SHP77 treated with DMSO at 0.1 percent for 48 hours (cell line): ENCODE measurements around the gene RGS7BP.

ENCODE experiments used
- DNase-seq: peaks from one replicate; lab custom pipeline; 2025; lab: John Stamatoyannopoulos, UW

Gene RGS7BP

DNA sequence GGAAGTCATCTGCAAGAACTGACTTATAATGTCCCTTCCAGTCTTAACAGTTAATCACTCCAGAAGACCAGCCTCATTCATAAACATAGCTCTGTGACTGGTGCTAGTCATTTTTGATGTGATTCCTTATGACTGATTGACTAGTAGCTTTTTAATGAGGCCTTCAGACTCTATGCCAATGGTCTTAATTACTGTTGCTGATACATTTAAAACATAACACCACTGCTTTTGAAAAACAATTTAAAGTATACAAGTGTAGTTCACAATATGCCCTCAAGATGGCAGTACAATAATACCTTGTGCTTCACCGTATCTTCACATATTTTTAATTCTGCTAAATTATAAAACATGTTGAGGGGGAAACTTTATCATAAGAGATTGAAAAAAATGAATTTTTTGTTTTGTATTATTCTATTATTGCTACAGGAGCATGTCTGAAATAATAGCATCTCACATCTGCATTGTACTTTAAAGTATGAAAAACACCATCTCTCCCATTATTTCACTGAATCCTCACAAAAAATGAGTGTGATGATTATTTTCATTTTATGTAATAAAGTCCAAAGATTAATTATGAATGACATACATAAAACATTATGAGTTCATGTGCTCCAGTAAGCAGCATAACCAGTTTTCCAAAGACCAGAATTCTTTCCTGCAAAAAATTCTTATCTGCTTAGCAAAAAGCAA is 129.3 kb downstream of the RGS7BP start:
- DNase-seq = no peak

DNA sequence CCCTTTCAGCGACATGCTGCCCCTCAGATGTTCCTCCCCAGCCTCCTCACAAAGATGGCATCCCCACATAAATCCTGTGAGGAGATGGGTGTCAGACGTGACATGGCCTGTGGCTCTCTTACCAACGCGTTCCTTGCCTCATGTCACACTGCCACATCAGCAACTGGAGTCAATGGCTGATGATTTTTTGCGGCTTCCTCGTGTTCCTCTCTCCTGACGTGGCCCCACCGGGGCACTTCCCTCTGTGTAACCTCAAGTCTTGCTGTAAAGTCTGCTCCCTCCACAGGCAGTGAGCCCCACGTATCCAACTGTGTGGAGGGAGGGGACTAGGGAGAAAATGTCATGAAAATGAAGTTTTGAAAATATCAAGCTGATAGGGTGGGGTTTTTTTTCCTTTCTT is 131.3 kb downstream of the RGS7BP start:
- DNase-seq = no peak

DNA sequence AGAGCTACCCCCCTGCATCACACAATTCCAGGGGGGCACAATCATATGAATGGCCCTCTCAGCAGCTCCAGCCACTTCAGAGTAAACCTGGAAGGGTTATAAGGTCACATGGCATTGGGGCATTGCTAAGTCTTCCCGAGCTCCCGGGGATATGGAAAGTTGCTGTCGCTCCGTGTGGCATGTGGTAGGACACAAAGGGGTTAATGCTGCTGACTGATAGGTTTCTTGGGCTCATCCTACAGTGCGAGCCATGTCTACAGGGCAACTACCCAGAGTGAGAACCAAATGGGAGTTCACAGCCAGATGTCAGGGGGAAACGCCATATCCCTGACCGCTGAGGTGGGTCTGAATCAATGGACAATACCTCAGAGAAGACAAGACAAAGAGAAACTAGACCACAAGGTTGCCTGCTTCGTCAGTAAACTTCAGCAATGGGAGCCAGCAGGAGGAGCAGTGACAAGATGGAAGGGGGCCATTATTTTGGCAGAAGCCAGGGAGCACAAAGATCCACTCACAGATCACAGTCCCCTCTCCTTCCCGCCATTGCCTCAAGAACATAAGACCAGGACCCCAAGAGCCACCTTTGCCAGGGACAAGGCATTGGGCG is 132.1 kb downstream of the RGS7BP start:
- no peak for DNase-seq

DNA sequence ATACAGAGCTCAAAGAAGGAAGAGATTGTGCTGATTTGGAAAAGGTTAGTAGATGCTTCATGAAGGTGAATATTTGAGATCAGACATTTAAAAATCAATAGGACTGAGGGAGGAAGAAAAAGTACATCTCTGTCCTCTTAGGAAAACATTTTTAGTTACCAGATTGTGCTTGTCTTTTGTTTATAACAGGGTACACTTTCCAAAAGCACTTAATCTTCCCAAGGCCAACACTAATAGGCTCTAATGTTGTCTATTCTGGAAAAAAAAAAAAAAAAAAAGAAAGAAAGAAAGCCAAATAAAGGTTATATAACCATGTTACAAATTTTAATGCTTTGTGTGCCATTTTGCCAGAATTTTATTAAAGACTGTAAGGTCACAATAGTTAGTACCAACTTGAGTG is 139.0 kb downstream of the RGS7BP start:
- DNase-seq = no peak

DNA sequence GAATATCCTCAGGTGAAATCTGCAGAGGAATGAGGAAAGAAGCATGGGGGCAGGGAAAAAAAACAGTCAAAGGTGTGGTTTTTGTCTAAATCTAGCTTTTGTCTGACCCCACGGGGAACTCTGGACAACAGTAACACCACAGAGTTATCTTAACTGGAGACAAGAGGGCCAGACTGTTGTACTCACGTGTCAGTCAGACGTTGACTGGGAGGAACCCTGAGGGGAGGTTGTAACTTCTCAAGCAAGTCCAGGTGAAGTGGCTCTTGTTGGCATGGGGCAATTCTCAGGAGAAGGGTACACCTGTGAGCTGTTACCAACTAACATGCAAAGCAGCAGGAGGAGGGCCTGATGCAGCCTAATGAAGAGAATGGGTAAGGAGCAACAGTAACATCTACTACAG is 140.4 kb downstream of the RGS7BP start:
- DNase-seq = no peak

DNA sequence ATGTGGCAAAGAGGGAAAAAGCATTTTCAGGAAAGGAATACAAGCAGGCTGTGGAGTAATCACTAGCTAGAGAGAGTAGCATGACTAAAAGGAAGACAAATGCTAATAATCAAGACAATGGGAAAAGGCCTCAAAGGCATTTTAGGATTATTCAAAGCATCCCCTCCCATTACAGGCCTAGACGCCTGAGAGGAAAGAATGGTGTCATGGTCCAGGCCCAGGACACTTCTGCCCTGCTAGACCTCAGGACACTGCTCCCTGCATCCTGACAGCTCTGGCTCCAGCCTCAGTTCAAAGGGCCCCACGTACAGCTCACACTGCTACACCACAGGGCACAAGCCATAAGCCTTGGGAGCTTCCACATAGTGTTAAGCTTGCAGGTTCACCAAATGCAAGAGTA is 143.7 kb downstream of the RGS7BP start:
- no peak for DNase-seq

DNA sequence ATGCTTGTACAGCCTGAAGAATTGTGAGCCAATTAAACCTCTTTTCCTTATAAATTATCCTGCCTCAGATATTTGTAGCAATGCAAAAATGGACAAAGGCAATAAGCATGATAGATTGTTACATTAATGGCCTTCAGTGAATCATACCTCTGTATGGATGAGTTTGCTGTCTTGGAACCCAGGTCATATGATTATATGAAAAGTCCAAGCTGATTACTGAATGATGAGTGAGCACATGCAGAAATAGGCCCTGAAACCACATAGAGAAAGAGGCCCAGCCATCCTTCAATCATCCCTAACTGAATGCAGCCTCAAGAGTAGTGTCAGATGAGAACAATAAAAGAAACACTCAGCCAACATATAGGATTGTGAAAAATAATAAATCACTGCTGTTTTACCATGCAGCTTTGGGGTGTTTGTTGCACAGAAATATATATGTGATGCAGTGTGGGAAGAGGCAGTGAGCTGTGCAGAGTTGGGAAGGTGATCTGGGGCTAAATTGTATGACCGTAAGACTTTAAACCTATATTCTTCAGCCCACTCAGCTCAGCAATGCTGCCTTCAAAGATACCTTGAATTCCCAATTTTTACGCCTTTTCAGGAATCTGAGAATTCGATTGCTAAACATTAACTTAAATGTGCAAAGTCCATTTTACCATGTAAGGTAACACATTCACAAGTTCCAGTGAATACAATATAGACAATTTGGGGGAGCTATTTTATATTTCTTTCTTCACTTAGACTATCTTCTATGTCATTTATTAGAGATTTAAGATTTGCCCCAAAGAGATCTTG is 148.1 kb downstream of the RGS7BP start:
- no peak for DNase-seq

DNA sequence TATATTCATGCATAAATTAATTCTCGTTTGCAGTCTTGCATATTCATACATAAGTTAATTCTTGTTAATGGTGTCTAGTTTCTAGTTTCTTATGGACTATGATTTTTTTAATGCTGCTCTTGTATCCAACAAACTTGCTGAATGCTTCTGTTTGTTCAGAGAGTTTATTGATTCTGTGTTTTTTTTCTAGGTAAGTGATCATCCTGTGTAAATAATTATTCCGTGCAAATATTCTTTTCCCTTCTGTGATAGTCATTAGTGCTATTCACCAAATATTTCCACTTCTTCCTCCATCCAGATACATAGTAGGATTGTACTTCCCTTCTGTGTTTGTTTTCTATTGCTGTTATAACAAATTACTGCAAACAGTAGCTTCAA is 148.7 kb downstream of the RGS7BP start:
- no peak for DNase-seq

DNA sequence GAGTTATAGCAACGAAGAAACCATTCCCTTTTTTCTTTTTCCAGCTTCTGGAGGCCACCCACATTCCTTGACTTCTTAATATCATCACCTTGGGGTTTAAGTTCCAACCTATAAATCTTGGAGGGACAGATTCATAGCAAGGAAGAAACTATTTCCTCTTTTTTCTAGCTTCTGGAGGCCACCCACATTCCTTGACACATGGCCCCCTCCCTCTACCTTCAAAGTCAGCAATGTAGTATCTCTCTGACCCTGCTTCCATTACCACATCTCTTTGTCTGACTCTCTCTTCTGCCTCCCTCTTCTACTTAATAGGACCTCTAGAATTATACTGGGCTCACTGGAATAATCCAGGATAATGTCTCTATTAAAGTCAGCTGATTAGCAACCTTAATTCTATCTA is 149.8 kb downstream of the RGS7BP start:
- no peak for DNase-seq

DNA sequence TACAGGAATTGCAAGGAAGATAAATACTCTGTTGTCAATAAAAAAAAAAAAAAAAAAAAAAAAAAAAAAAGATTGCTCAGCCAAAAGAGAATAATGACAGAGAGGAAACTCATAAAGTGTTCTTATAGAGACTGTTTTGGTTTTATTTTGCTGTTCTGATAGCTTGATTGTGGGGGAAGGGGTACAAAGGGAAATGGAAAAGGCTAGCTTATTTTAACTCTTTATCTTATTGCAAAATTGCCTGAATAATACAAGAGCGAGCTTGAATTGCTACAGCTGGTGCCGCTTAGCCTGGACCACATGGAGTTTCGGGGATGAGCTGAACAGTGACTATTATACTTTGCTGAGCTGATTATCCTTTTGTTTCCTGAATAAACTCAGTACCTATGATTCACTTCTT is 153.5 kb downstream of the RGS7BP start:
- DNase-seq = no peak
